Left renal pelvis (tissue), 4 donors: ENCODE measurements around the gene SPPL2C. TPM values are rescaled to one million over a fixed set of nuclear protein-coding genes. Genes with fewer than 3 reads are reported as not detected.

Experiments used
- DNase-seq, 4 donors: peaks; one replicate each; pipeline ENCODE4 v3.0.0-alpha.2; 2013; ENCODE audit warnings: low read depth in 4 of 4, low spot score in 3 of 4
- polyA plus RNA-seq, 4 donors: library from polyadenylated mRNA; unstranded; fragments of 120-200 nt; gene quantifications; one replicate each; pipeline ENCODE4 v1.2.1, GENCODE V29; 2013; ENCODE audit not compliant: insufficient read length in 4 of 4

Gene SPPL2C
- polyA plus RNA-seq, 4 donors: not detected

GRCh38 chr17:45874151-45874550 lies 29.5 kb downstream of the SPPL2C start:
- DNase-seq: no peak

- DNase-seq: no peak
Observed at GRCh38 chr17:45876539-45876938, 31.9 kb downstream of the SPPL2C start.

- no peak for DNase-seq
Observed at GRCh38 chr17:45877467-45877866, 32.8 kb downstream of the SPPL2C start.

GRCh38 chr17:45883063-45883462 lies 38.4 kb downstream of the SPPL2C start:
- no peak for DNase-seq

- DNase-seq: no peak
Observed at GRCh38 chr17:45886852-45887251, 42.2 kb downstream of the SPPL2C start.

GRCh38 chr17:45888392-45888791 lies 43.7 kb downstream of the SPPL2C start:
- DNase-seq: no peak

- no peak for DNase-seq
Observed at GRCh38 chr17:45889579-45889978, 44.9 kb downstream of the SPPL2C start.

- DNase-seq: no peak
Observed at GRCh38 chr17:45893725-45894021, 49.0 kb downstream of the SPPL2C start.

- peak; percentile 88 to 92 (median 89) for DNase-seq
Observed at GRCh38 chr17:45894022-45894784, 49.5 kb downstream of the SPPL2C start, which contains the start of gene MAPT. TSS of gene MAPT (plus strand) at chr17:45894554. CDS start at chr17:45962338, 67,784 bp downstream.

- no peak for DNase-seq
Observed at GRCh38 chr17:45895304-45895968, 50.8 kb downstream of the SPPL2C start.

- no peak for DNase-seq
Observed at GRCh38 chr17:45895969-45896785, 51.5 kb downstream of the SPPL2C start.

Other genes starting within 250 kb of the SPPL2C start
- 1 to 10 TPM in 1 of 4 donors, under 1 TPM in 3; 0.17 to 1.3 (median 0.69) TPM for gene CRHR1, start 60.6 kb upstream of the SPPL2C start, polyA plus RNA-seq
- 10 to 100 TPM in 1 of 4 donors, 1 to 10 TPM in 3; 7.2 to 11.2 (median 8.2) TPM for gene MAPT, start 49.7 kb downstream of the SPPL2C start, polyA plus RNA-seq
- not detected for gene STH, start 154.4 kb downstream of the SPPL2C start, polyA plus RNA-seq